Mucosa of descending colon (tissue), 3 donors: Measurements from ENCODE around the gene PTCD1. TPM values are rescaled to one million over a fixed set of nuclear protein-coding genes. Genes with fewer than 3 reads are reported as not detected.

Source experiments
- ATAC-seq: fragments of 200-7000 bp; cut with Tn5 transposase; one replicate; pipeline ENCODE4 v1.9.1; 2020; ENCODE audit warnings: mild to moderate bottlenecking, moderate library complexity
- DNase-seq, 3 donors: peaks; one replicate each; pipeline ENCODE4 v3.0.0-alpha.2; 2020
- H3K36me3 ChIP-seq: fragments of 200-600 bp; one replicate; pipeline ENCODE4 v1.8.0; 2021; ENCODE audit warnings: low read depth, mild to moderate bottlenecking
- H3K4me1 ChIP-seq: fragments of 200-600 bp; one replicate; pipeline ENCODE4 v1.8.0; 2021; ENCODE audit warnings: low read depth, mild to moderate bottlenecking
- H3K4me3 ChIP-seq: fragments of 200-600 bp; one replicate; pipeline ENCODE4 v1.8.0; 2021; ENCODE audit warnings: mild to moderate bottlenecking
- H3K9me3 ChIP-seq: fragments of 200-600 bp; one replicate; pipeline ENCODE4 v1.8.0; 2021; ENCODE audit warnings: mild to moderate bottlenecking
- CTCF ChIP-seq: fragments of 200-600 bp; IDR thresholded peaks from one replicate; pipeline ENCODE4 v1.8.0; 2022; ENCODE audit warnings: antibody characterized with exemption, mild to moderate bottlenecking
- intact Hi-C, 2 donors: fragments of 100-400 bp; cut with DNase I in 1 of 2; cut with micrococcal nuclease in 1 of 2; formaldehyde crosslinking; loops; one replicate each; pipeline versions ENCODE4 v1.11.0 to v1.11.1; 2022; cut with DNase I, micrococcal nuclease
- total RNA-seq, 3 donors: library from RNA; stranded (reverse); fragmentation: NEBNext Ultra II Directional in 2 of 3; extraction: Animal tissue kit (Norgen Biotek cat#: 25700) in 2 of 3; gene quantifications; one replicate each; pipeline versions ENCODE4 v1.2.1 to v1.2.4, GENCODE V29; 2021 to 2023
- donor health status: DM: no; HTN: no; CAD: no; lungs with moderate emphysema.
- donor health status: DM: no; HTN: no; CAD: no.
- donor health status: DM: no; HTN: yes; CAD: no.

PTCD1 gene
- total RNA-seq, 3 donors from 2014 or later = 4.3 to 9.9 (median 6.6) TPM

GRCh38 chr7:99422186-99422585, 16.4 kb downstream of the PTCD1 start:
- ATAC-seq = no peak
- intact Hi-C loops = no loop called here
- Histone ChIP-seq H3K9me3 (no peaks in the 10 kb centered on the region), H3K4me3 (no peak overlapping the region), H3K36me3 (peaks cover 15% of the 10 kb centered on the region), H3K4me1 (peaks cover 4% of the 10 kb centered on the region)
- no peak for TF ChIP-seq CTCF
- no peak for DNase-seq

GRCh38 chr7:99420986-99421385, 17.6 kb downstream of the PTCD1 start:
- no peak for TF ChIP-seq CTCF
- intact Hi-C loops = no loop called here
- DNase-seq (no peak), ATAC-seq (no peak)
- Histone ChIP-seq H3K4me3 (no peak overlapping the region), H3K4me1 (peaks cover 4% of the 10 kb centered on the region), H3K9me3 (no peaks in the 10 kb centered on the region), H3K36me3 (peaks cover 23% of the 10 kb centered on the region)

- H3K9me3 ChIP-seq = no peaks in the 10 kb centered on the region
- H3K36me3 ChIP-seq = peaks cover 24% of the 10 kb centered on the region
- H3K4me1 ChIP-seq = peaks cover 4% of the 10 kb centered on the region
- intact Hi-C loops = no loop called here
- DNase-seq = no peak
- ATAC-seq = no peak
- no peak overlapping the region for H3K4me3 ChIP-seq
- no peak for TF ChIP-seq CTCF
Measured at GRCh38 chr7:99420213-99420612, 18.4 kb downstream of the PTCD1 start.

GRCh38 chr7:99419323-99420021, 19.1 kb downstream of the PTCD1 start:
- DNase-seq (no peak), ATAC-seq (no peak)
- TF ChIP-seq CTCF = no peak
- H3K4me3 ChIP-seq = no peak overlapping the region
- intact Hi-C loops = loop anchor here (5.0 kb wide), 1 partner anchor 57 kb away; no protein-coding TSS in a partner anchor
- peaks cover 24% of the 10 kb centered on the region for H3K36me3 ChIP-seq
- no peaks in the 10 kb centered on the region for H3K9me3 ChIP-seq
- H3K4me1 ChIP-seq = peaks cover 4% of the 10 kb centered on the region

- H3K4me1 ChIP-seq = peaks cover 4% of the 10 kb centered on the region
- intact Hi-C loops = loop anchor here (5.0 kb wide), 1 partner anchor 56 kb away; no protein-coding TSS in a partner anchor
- no peak for DNase-seq
- ATAC-seq = no peak
- TF ChIP-seq CTCF = no peak
- H3K9me3 ChIP-seq = no peaks in the 10 kb centered on the region
- no peak overlapping the region for H3K4me3 ChIP-seq
- H3K36me3 ChIP-seq = peaks cover 30% of the 10 kb centered on the region
Measured at GRCh38 chr7:99418260-99418659, 20.3 kb downstream of the PTCD1 start.
